ENCODE data around the gene MICAL3. TPM values are rescaled to one million over a fixed set of nuclear protein-coding genes. Genes with fewer than 3 reads are reported as not detected.

Gene MICAL3
- total and polyA plus RNA-seq, 2 of the 8 experiments (the other 6 are each of a cell fraction or from before 2014, with no cell fraction given), result 8.3 to 41.8 TPM

DNA sequence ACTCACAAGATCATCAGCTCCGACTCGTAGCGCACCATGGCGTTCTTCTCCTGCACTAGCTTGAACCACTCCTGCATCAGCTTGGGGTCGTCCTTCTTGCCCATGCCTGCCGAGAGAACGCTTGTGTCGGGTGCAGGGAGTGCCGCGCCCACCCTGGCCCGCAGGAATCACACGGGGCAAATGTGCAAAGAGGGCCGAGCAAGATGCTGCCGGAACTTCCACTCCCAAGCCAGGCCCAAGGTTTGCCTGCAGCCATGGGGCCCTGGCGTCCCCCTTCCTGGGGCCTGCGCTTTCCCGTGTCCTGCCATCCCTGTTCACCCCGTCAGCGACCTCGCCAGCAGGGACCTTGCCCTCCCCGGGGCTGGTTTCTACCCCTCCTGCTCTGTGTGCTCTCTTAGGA lies 233.2 kb downstream of the MICAL3 start:
- H4K5ac ChIP-seq (ENCODE audit: insufficient read length, low read depth, low read length), result no peak overlapping the region
- POLR2A ChIA-PET (ENCODE audit: partially characterized antibody), result no interaction called here
- DNase-seq (ENCODE audit: low read depth in 1 of 2, low spot score in 2 of 2) (no peak), FAIRE-seq (no peak)
- no peaks in the 10 kb centered on the region for H3K27me3 ChIP-seq (replicated peaks in 1 of 4; ENCODE audit: control insufficient read depth in 3 of 4, extremely low read depth in 1 of 4, insufficient read depth in 3 of 4, low read length in 3 of 4)
- H2BK5ac ChIP-seq (ENCODE audit: low read depth, low read length), result no peak overlapping the region
- H3K79me1 ChIP-seq (ENCODE audit: low read depth, low read length), result no peaks in the 10 kb centered on the region; the same call in 1 of the 2 replicates
- H3K56ac ChIP-seq (replicated peaks; ENCODE audit: insufficient read length, low read depth, low read length), result no peak overlapping the region
- H3K4me2 ChIP-seq (ENCODE audit: insufficient read depth in 1 of 2, low read depth in 2 of 2, low read length in 2 of 2), result no peak overlapping the region
- no peaks in the 10 kb centered on the region for H3K36me3 ChIP-seq (ENCODE audit: control insufficient read depth in 2 of 4, insufficient read depth in 4 of 4, low read length in 3 of 4)
- H2BK120ac ChIP-seq (replicated peaks; ENCODE audit: low read depth, low read length), result no peak overlapping the region
- no peak overlapping the region for H2AK5ac ChIP-seq (ENCODE audit: low read depth, low read length)
- no peak overlapping the region for H3K4ac ChIP-seq (replicated peaks; ENCODE audit: insufficient read length, low read depth, low read length)
- 94% methylated on average over 21 of the region's 21 CpGs; no CpG with 5 or more reads in 1 of the 2 experiments for WGBS, 2 experiments (ENCODE audit: extremely low coverage in 1 of 2, insufficient coverage in 1 of 2, insufficient read length in 1 of 2, insufficient replicate concordance in 2 of 2, low coverage in 1 of 2, low lambda C conversion rate in 2 of 2, missing lambda C conversion rate in 1 of 2)
- no peak overlapping the region for H2BK15ac ChIP-seq (ENCODE audit: low read length)
- no peak overlapping the region for H3K27ac ChIP-seq (ENCODE audit: low read depth, low read length)
- H3K14ac ChIP-seq (ENCODE audit: insufficient read length), result no peak overlapping the region
- no peak overlapping the region for H3K18ac ChIP-seq (ENCODE audit: extremely low read depth, low read length)
- no peak overlapping the region for H3K9ac ChIP-seq (replicated peaks in 1 of 4; ENCODE audit: extremely low read depth in 1 of 4, low read depth in 3 of 4, low read length in 3 of 4)
- peaks cover 0 to 5% (median 0%) of the 10 kb centered on the region in 4 experiments; a peak in 1 of 7 replicates for H3K4me1 ChIP-seq (replicated peaks in 1 of 4; ENCODE audit: control insufficient read depth in 3 of 4, insufficient read depth in 4 of 4, low read length in 3 of 4)
- H3K23me2 ChIP-seq (ENCODE audit: low read depth, low read length), result no peaks in the 10 kb centered on the region
- no peak overlapping the region for H4K8ac ChIP-seq (ENCODE audit: extremely low read depth, insufficient read depth, low read length)
- H3K9me3 ChIP-seq (ENCODE audit: insufficient read depth in 2 of 2, low read depth in 1 of 2, low read length in 1 of 2), result no peaks in the 10 kb centered on the region
- no peak overlapping the region for H2BK20ac ChIP-seq (ENCODE audit: low read length)
- H3K79me2 ChIP-seq (ENCODE audit: control insufficient read depth in 1 of 2, insufficient read depth in 2 of 2, low read length in 2 of 2), result no peaks in the 10 kb centered on the region
- H4K20me1 ChIP-seq (replicated peaks in 1 of 2; ENCODE audit: control insufficient read depth in 1 of 2, insufficient read depth in 2 of 2, low read length in 2 of 2), result no peaks in the 10 kb centered on the region
- H4K91ac ChIP-seq (replicated peaks; ENCODE audit: insufficient read length, low read length), result no peak overlapping the region
- CTCF ChIA-PET (ENCODE audit: partially characterized antibody), result interaction anchor here (0.8 to 10.7 kb wide), 13 partner anchors 8 to 284 kb away, joined by 3 to 174 read pairs (median 5); no protein-coding TSS in a partner anchor
- no peak overlapping the region for H3K23ac ChIP-seq (ENCODE audit: insufficient read length)
- no peak overlapping the region for H3K4me3 ChIP-seq (ENCODE audit: extremely low read depth in 1 of 4, insufficient read depth in 2 of 4, low read depth in 3 of 4, low read length in 4 of 4)
- TF ChIP-seq EGR1 (IDR thresholded peaks at IDR 0.05; ENCODE audit: borderline replicate concordance, low read depth, low read length) (no peak), JUN (IDR thresholded peaks at IDR 0.05; ENCODE audit: low read depth, low read length) (no peak), CBX5 (IDR thresholded peaks at IDR 0.05; ENCODE audit: low read depth, low read length) (no peak), SRF (IDR thresholded peaks at IDR 0.05; ENCODE audit: low read depth, low read length) (no peak), CBX8 (IDR thresholded peaks at IDR 0.05; ENCODE audit: borderline replicate concordance, low read depth, low read length) (no peak), POLR2AphosphoS5 (IDR thresholded peaks at IDR 0.05; ENCODE audit: low read depth, low read length) (no peak)
- H2BK12ac ChIP-seq (ENCODE audit: low read depth, low read length), result no peak overlapping the region
- no peak overlapping the region for H2AFZ ChIP-seq (ENCODE audit: low read length)
